Upper lobe of left lung (tissue), 6 donors: Measurements from ENCODE around the gene RAB3D. TPM values are rescaled to one million over a fixed set of nuclear protein-coding genes. Genes with fewer than 3 reads are reported as not detected.
A peak's percentile ranks its signal among the peaks of the same experiment; 100 is the strongest.
"Not testable (repeated sequence)": the region's sequence is repeated elsewhere in the genome, so short reads cannot be mapped to it uniquely, and the experiment has no call there.

ENCODE experiments used
- ATAC-seq, 2 donors: fragments of 200-7000 bp; cut with Tn5 transposase; one replicate each; pipeline ENCODE4 v1.9.1; 2022; ENCODE audit warnings: mild to moderate bottlenecking in 2 of 2, moderate library complexity in 2 of 2; ENCODE audit not compliant: low FRiP score in 2 of 2
- DNase-seq, 2 donors: peaks; one replicate each; pipeline ENCODE4 v3.0.0-alpha.2; 2019 to 2020
- H3K27ac ChIP-seq, 4 donors: fragments of 200-600 bp; sonication (generic); one replicate each; pipeline ENCODE4 v1.5.1; 2016 to 2019
- H3K27me3 ChIP-seq, 4 donors: fragments of 200-600 bp; sonication (generic); one replicate each; pipeline ENCODE4 v1.5.1; 2017 to 2019
- H3K36me3 ChIP-seq, 4 donors: fragments of 200-600 bp; sonication (generic); one replicate each; pipeline ENCODE4 v1.5.1; 2016 to 2019
- H3K4me1 ChIP-seq, 4 donors: fragments of 200-600 bp; sonication (generic); one replicate each; pipeline ENCODE4 v1.5.1; 2018 to 2019
- H3K4me3 ChIP-seq, 4 donors: fragments of 200-600 bp; sonication (generic); one replicate each; pipeline ENCODE4 v1.5.1; 2017 to 2019; ENCODE audit warnings: mild to moderate bottlenecking in 2 of 4, moderate library complexity in 1 of 4
- H3K9me3 ChIP-seq, 4 donors: fragments of 200-600 bp; sonication (generic); one replicate each; pipeline ENCODE4 v1.5.1; 2018 to 2019
- EP300 ChIP-seq, 4 donors: sonication (generic); formaldehyde crosslinking; IDR thresholded peaks; one replicate each; pipeline ENCODE4 v1.5.1; 2017; ENCODE audit warnings: antibody characterized with exemption in 4 of 4, control low read depth in 2 of 4
- POLR2A ChIP-seq, 4 donors: fragments of 450-650 bp; IDR thresholded peaks; one replicate each; pipeline ENCODE4 v1.5.1; 2016 to 2017; ENCODE audit warnings: antibody characterized with exemption in 4 of 4, mild to moderate bottlenecking in 2 of 4
- POLR2AphosphoS5 ChIP-seq, 2 donors: sonication (generic); formaldehyde crosslinking; IDR thresholded peaks; one replicate each; pipeline ENCODE4 v1.5.1; 2017; ENCODE audit warnings: antibody characterized with exemption in 2 of 2
- WGBS, 2 donors: methylation state at CpG; one replicate each; pipeline ENCODE4 v1.1.5; 2017 to 2018; 5-methylcytosine and 5-hydroxymethylcytosine counted together
- total RNA-seq, 6 donors: library from RNA; depleted of rRNA in 4 of 6; stranded (reverse); fragments of >200 nt in 4 of 6; gene quantifications; one replicate each; pipeline versions ENCODE4 v1.1.0 to v1.2.1, GENCODE V29; 2016 to 2021
- TF ChIP-seq, protein P1 (sequence below), 6 experiments: fragments of 450-650 bp in 4 of 6; fragments of 200-600 bp in 2 of 6; sonication (generic) in 2 of 6; IDR thresholded peaks; one replicate each; pipeline ENCODE4 v1.5.1; 2016 to 2019; ENCODE audit warnings: antibody characterized with exemption in 6 of 6
- donor health status: DM: no; HTN: no; CAD: no; lungs with moderate emphysema.
- donor health status: DM: no; HTN: yes; CAD: no; lungs with severe emphysema.

RAB3D gene
- total RNA-seq, 6 donors from 2014 or later = 22.6 to 59.2 (median 30.7) TPM

DNA sequence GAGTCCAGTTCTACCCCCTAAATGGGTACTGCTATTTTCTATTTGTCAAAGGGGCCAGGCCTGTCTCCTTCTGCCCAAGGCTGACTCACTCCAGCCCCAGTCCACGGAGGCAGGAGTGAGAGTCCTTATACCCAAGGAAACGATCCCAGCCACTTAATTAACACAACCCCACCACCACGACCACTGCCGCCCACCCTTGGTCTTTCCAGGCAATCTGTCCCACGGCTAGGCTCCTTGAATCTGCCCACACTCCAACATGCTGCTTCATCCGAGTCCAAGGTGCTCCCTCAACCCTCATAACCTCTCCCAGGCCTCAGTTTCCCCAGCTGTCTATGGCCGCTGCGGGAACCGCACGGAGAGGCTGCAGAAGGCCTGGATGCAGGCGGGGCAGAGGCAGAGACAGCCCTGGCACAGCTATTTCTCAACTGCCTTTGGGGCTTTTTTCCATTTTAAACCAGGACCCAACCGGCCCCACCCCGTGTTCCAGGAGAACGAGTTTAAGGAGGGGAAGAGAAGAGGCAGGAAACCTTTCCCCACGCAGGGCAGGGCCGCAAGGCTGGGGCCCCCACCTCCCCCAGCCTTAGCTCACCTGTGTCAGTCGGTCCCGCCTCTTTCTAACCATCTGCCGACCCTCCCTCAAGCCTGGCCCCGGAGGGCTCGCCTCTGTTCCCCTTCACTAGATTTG, 746 bp downstream of the RAB3D start:
- Histone ChIP-seq H3K9me3 (no peaks in the 10 kb centered on the region), H3K4me1 (peaks cover 17 to 31% (median 20%) of the 10 kb centered on the region in 4 donors), H3K36me3 (peaks cover 8 to 41% (median 29%) of the 10 kb centered on the region in 4 donors), H3K27me3 (no peaks in the 10 kb centered on the region), H3K27ac (peak overlapping the region; percentile 74 to 94 (median 92)), H3K4me3 (peak overlapping the region; percentile 70 to 99 (median 89))
- ATAC-seq (peak; percentile 48 to 49), DNase-seq (peak; percentile 63 to 68)
- TF ChIP-seq, protein P1, sequence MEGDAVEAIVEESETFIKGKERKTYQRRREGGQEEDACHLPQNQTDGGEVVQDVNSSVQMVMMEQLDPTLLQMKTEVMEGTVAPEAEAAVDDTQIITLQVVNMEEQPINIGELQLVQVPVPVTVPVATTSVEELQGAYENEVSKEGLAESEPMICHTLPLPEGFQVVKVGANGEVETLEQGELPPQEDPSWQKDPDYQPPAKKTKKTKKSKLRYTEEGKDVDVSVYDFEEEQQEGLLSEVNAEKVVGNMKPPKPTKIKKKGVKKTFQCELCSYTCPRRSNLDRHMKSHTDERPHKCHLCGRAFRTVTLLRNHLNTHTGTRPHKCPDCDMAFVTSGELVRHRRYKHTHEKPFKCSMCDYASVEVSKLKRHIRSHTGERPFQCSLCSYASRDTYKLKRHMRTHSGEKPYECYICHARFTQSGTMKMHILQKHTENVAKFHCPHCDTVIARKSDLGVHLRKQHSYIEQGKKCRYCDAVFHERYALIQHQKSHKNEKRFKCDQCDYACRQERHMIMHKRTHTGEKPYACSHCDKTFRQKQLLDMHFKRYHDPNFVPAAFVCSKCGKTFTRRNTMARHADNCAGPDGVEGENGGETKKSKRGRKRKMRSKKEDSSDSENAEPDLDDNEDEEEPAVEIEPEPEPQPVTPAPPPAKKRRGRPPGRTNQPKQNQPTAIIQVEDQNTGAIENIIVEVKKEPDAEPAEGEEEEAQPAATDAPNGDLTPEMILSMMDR (IDR thresholded peaks at IDR 0.05) = no peak
- no peak for TF ChIP-seq POLR2A (IDR thresholded peaks at IDR 0.05)
- TF ChIP-seq EP300 (IDR thresholded peaks at IDR 0.05) = no peak
- peak in 1 of 2 donors; percentile 17 for TF ChIP-seq POLR2AphosphoS5 (IDR thresholded peaks at IDR 0.05)
- WGBS, 2 donors = 19 to 26% methylated on average over 18 to 20 of the region's 21 CpGs

DNA sequence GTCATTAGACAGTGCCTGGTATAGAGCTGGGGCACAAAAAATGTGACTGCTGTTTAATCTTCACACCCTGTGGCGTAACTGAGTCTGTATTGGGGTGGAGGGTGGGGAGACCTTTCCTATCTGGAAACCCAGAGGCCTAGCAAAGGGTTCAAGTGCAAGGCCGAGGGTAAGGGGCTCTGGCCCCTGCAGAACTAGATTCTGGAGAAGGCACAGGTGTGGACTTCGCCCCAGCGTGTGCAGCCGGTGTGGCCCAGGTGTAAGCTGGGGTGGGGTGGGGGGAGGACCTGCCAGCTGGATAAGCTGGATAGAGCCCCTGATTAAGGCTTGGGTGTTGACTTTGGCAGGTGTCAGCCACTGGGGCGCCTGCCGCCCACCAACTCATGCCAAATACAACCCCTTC, 1.3 kb downstream of the RAB3D start:
- H3K27ac ChIP-seq = peak overlapping the region; percentile 74 to 94 (median 92)
- H3K9me3 ChIP-seq = no peaks in the 10 kb centered on the region
- H3K4me3 ChIP-seq = peak overlapping the region; percentile 22 to 96 (median 76)
- peaks cover 14 to 46% (median 35%) of the 10 kb centered on the region in 4 donors for H3K36me3 ChIP-seq
- WGBS, 2 donors = 80 to 81% methylated on average over 7 of the region's 7 CpGs
- no peak for DNase-seq
- H3K4me1 ChIP-seq = peaks cover 17 to 30% (median 20%) of the 10 kb centered on the region in 4 donors
- no peaks in the 10 kb centered on the region for H3K27me3 ChIP-seq
- ATAC-seq = no peak
- TF ChIP-seq, protein P1 (IDR thresholded peaks at IDR 0.05) = no peak
- TF ChIP-seq EP300 (IDR thresholded peaks at IDR 0.05) (no peak), POLR2A (IDR thresholded peaks at IDR 0.05) (no peak), POLR2AphosphoS5 (IDR thresholded peaks at IDR 0.05) (no peak)

DNA sequence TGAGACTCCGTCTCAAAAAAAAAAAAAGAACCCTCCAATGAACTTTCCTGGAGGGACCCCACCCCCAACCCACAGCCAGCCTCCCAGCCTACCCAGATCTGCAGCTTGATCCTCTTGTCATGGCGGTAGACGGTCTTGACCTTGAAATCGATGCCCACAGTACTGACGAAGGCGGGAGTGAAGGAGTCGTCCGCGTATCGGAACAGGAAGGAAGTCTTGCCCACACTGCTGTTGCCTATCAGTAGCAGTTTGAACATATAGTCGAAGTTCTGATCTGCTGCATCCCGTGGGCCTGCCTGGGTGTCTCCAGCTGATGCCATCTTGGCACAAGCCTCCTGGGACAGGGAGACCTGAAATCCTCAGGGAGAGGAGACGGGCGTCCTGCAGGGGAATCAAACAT, 2.4 kb downstream of the RAB3D start:
- Histone ChIP-seq H3K4me1 (peaks cover 17 to 30% (median 20%) of the 10 kb centered on the region in 4 donors), H3K27me3 (no peaks in the 10 kb centered on the region), H3K4me3 (no peak overlapping the region), H3K9me3 (no peaks in the 10 kb centered on the region), H3K36me3 (peaks cover 14 to 52% (median 39%) of the 10 kb centered on the region in 4 donors), H3K27ac (peak overlapping the region in 1 of 4 donors; percentile 12)
- TF ChIP-seq POLR2A (IDR thresholded peaks at IDR 0.05) (no peak), POLR2AphosphoS5 (IDR thresholded peaks at IDR 0.05) (no peak), EP300 (IDR thresholded peaks at IDR 0.05) (no peak)
- TF ChIP-seq, protein P1 (IDR thresholded peaks at IDR 0.05) = no peak
- ATAC-seq (no peak), DNase-seq (no peak)
- WGBS, 2 donors = 64 to 73% methylated on average over 13 to 14 of the region's 14 CpGs

DNA sequence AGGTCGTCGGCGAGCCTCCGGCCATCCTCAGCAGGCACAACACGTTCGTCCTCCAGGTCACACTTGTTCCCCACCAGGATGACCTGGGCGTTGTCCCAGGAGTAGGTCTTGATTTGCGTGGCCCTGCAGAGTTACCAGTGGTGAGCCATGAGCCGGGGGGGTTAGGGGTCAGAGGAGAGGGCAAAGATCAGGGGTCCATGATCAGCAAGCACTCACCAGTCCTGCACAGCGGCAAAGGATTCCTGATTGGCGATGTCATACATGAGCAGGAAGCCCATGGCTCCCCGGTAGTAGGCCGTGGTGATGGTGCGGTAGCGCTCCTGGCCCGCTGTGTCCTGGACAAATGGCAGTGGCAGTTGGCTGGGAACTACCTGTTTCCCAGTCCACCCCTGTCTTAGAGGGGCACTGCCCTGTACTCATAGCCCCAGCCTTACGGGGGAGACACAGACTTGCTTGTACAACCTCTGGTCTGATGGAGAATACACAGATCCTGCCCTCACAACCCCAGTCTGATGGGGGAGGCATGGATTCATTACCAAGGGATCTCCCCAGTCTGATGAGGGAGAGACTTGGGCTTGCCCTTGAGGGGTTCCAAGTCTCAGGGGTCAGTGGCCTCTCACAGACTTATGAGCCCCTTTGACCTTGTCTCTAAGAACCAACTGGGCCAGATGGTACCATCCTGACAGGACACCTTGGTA, 3.9 kb downstream of the RAB3D start:
- Histone ChIP-seq H3K27ac (no peak overlapping the region), H3K4me1 (peaks cover 17 to 30% (median 20%) of the 10 kb centered on the region in 4 donors), H3K9me3 (no peaks in the 10 kb centered on the region), H3K4me3 (no peak overlapping the region), H3K36me3 (peaks cover 14 to 66% (median 46%) of the 10 kb centered on the region in 4 donors), H3K27me3 (no peaks in the 10 kb centered on the region)
- 95% methylated on average over 11 of the region's 17 CpGs for WGBS, 2 donors
- TF ChIP-seq POLR2AphosphoS5 (IDR thresholded peaks at IDR 0.05) (no peak), EP300 (IDR thresholded peaks at IDR 0.05) (no peak), POLR2A (IDR thresholded peaks at IDR 0.05) (no peak)
- TF ChIP-seq, protein P1 (IDR thresholded peaks at IDR 0.05) = no peak
- ATAC-seq = no peak
- DNase-seq = no peak

DNA sequence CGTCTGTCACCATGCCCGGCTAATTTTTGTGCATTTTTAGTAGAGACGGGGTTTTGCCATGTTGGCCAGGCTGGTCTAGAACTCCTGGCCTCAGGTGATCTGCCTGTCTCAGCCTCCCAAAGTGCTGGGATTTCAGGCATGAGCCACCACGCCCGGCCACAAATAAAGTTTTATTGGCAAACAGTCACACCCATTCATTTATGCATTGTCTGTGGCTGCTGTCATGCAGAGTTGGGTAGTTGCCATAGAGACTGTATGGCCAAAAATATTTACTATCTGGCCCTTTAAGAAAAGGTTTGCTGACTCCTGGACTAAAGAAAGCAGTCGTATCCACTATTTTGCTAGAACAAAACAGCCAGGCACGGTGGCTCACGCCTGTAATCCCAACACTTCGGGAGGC, 5.6 kb downstream of the RAB3D start:
- not testable (repeated sequence) for DNase-seq, H3K27me3 ChIP-seq, ATAC-seq, H3K4me3 ChIP-seq, H3K27ac ChIP-seq, H3K9me3 ChIP-seq
- 86 to 90% methylated on average over 9 of the region's 9 CpGs for WGBS, 2 donors
- Histone ChIP-seq H3K4me1 (peaks cover 9 to 16% (median 11%) of the 10 kb centered on the region in 4 donors), H3K36me3 (peaks cover 14 to 84% (median 60%) of the 10 kb centered on the region in 4 donors)
